HG03039 (cell line): ENCODE results near the gene KRTAP5-10.
"Not testable (repeated sequence)": the region's sequence is repeated elsewhere in the genome, so short reads cannot be mapped to it uniquely, and the experiment has no call there.

Experiments
- ATAC-seq: cut with Tn5 transposase; IDR thresholded peaks from one replicate; pipeline ENCODE4 v1.9.1; 2021; ENCODE audit warnings: mild to moderate bottlenecking, moderate library complexity; ENCODE audit not compliant: unreplicated experiment

KRTAP5-10 gene

DNA sequence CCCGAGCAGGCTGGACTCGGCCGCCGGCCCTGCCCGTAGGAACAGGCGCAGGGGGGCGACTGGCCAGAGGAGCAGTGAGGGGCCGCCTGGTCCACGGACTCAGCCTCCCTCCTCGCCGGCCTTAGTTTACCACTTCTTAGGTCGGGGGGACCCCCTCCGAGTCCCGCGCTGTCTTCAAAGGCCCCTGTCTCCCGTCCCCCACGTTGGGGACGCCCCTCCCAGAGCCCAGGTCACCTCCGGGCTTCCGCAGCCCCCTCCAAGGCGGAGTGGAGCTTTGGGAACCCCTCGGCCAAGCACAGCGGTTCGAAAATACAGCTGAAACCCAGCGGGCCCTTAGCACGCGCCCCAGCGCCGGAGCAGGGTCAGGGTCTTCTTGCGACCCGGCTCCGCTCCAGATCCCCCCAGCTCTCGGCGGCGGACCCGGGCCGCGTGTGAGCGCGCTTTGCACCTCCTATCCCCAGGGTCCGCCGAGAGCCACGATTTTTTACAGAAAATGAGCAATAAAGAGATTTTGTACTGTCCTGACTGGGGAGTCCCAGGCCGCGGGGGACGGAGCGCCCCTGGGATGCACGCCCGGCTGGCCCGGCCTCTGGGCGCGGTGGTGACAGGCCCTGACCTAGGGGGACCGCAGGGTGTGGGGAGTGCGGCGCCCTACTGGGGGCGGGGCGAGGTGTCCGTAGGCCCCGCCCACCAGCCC, 42.3 kb downstream of the KRTAP5-10 start:
- not testable (repeated sequence) for ATAC-seq

DNA sequence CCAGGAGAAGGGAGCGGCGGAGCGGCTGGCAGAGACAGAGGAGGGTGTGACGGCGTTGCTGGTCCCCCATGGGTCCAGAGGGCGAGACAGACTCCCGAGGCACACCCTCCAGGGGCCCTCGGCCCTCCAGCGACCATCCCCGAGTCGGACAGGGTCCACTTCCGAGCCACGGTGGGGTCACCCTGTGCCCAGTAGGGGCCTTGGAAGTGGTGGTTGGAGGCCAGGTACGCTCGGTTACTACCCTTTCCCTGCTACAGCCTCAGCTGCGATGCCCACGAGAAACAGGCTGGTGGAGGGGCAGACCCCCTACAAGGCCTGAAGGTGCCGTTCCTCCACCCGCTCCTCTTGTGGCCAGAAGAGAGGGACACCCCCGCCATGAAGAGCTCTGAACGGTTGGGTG, 42.9 kb downstream of the KRTAP5-10 start:
- not testable (repeated sequence) for ATAC-seq

DNA sequence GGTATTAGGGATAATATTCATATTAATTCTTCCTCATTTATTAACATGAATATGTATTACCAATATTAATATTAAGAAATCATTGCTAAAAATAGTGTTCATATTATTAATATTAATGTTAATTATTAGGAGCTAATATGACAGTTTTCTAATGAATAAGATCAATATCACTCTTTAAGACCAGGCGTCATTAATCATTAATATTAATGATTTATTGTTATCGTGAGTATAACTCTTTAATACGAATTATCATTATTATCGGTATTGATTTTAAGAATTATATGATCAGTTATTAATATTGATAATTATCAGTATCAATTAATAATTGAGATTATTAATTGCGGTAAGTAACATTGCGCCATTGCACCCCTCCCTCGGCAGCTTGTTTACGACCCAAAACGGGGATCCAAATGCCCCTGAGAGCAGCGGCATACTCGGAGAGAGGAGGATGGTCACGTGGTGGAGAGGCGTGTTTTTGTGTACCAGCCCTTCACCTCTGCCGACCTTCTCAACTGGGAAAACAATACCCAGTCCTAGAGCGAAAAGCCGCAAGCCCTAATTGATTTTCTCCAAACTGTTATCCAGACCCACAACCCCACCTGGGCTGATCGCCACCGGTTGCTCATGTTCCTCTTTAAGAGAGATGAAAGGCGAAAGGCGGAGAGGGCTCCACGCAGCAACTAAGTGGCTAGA, 46.0 kb downstream of the KRTAP5-10 start:
- ATAC-seq = not testable (repeated sequence)

DNA sequence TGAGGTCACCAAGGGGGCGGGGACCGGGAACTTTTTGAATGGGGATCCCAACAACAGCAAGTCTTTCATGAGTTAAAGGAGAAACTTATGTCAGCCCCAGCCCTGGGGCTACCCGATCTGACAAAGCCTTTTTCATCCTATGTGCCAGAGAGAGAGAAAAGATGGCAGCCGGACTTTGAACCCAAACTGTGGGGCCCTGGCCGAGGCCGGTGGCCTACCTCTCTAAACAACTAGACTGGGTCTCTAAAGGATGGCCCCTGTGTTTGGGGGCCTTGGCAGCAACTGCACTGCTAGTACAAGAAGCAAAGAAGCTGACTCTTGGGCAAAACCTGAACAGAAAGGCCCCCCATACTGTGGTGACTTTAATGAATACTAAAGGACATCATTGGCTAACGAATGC, 48.6 kb downstream of the KRTAP5-10 start:
- not testable (repeated sequence) for ATAC-seq

DNA sequence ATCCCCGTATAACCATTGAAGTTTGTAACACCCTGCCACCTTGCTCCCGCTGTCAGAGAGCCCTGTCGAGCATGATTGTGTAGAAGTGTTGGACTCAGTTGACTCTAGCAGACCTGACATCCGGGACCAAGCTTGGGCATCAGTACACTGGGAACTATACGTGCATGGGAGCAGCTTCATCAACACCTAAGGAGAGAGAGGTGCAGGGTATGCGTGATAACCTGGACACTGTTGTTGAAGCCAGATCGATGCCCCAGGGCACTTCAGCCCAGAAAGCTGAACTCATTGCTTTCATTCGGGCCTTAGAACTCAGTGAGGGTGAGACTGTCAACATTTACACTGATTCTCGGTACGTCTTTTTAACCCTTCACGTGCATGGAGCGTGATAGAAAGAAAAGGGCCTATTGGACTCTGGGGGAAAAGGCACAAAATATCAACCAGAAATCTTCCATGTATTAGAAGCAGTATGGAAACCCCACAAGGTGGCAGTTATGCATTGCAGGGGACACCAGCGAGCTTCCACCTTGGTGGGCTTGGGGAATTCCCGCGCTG, 49.1 kb downstream of the KRTAP5-10 start:
- not testable (repeated sequence) for ATAC-seq

DNA sequence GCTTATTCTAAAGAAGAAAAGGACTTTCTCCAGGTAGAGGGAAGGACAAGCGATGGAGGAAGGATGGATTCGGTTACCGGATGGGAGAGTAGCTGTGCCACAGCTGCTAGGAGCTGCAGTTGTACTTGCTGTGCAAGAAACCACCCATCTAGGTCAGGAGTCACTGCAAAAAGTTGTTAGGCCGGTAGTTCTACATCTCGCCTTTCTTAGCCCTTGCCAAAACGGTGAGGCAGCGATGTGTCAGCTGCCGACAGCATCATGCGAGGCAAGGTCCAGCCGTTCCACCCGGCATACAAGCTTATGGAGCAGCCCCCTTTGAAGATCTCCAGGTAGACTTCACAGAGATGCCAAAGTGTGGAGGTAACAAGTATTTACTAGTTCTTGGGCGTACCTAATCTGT, 49.6 kb downstream of the KRTAP5-10 start:
- not testable (repeated sequence) for ATAC-seq
